Umbilical cord (tissue), 2 donors: ENCODE results near the gene GDF3. TPM values are rescaled to one million over a fixed set of nuclear protein-coding genes. Genes with fewer than 3 reads are reported as not detected.
"Not testable (repeated sequence)": the region's sequence is repeated elsewhere in the genome, so short reads cannot be mapped to it uniquely, and the experiment has no call there.

Experiments used
- DNase-seq: peaks from one replicate; pipeline ENCODE4 v3.0.0-alpha.2; 2015; ENCODE audit warnings: low spot score
- total RNA-seq: library from RNA; depleted of rRNA; stranded (reverse); fragments of >200 nt; gene quantifications from one replicate; pipeline ENCODE4 v1.2.3, GENCODE V29; 2014; ENCODE audit warnings: low replicate concordance; ENCODE audit not compliant: insufficient read depth

Gene GDF3
- total RNA-seq, 1 donor from 2014 or later: 2.9 TPM

- no peak for DNase-seq
Observed at GRCh38 chr12:7667125-7667524, 28.4 kb downstream of the GDF3 start.

DNA sequence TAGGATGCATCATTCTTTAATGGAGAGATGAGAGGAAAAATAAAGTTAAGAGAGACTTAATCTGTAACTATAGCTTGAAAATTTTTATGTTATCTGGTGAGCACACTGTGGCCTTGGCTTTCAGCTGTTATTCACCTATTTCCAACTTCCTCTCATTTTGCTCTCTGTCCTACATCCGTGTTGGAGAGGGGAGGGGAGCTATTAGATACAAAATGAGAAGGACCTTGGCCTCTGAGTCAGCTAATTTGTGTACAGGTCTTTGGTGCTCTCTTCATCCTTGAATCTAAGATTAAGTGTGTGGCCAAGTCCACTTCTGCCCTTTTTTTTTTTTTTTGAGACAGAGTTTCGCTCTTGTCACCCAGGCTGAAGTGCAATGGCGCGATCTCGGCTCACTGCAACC lies 29.0 kb downstream of the GDF3 start:
- DNase-seq: no peak

DNA sequence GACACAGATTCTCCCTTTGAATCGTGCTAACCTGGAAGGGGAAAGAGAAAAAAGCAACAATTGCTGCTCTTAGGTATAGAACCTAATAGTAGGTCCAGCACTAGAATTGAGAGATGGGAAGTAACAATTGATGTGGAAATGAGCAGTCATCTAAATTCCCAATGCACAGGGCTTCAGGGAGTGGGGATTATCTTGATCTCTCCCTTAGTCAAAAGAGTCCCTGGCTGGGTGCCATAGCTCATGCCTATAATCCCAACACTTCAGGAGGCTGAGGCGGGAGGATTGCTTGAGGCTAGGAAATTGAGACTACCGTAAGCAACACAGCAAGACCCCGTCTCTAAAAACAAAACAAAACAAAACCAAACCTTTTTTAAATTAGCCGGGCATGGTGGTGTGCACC lies 33.8 kb downstream of the GDF3 start:
- DNase-seq: no peak

DNA sequence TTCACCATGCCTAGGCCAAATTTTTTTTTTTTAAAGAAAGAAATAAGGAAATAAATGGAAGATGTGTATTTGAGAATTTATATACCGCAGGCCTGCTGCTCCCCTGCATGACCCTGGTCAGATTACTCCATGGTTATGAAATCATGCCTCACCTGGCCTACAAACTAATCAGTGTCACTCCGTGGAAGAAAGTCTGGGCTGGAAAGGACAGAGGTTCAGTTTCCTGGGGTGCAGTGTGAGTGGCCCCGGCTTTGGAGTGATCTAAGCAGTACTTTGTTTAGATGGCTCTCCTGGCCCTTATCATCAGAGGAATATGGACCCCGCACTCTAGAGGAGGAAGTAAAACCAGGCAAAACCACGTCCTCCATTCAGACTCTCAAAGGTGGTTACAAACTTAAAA lies 39.5 kb downstream of the GDF3 start:
- DNase-seq: no peak

GRCh38 chr12:7650091-7650490 lies 45.5 kb downstream of the GDF3 start:
- DNase-seq: no peak

DNA sequence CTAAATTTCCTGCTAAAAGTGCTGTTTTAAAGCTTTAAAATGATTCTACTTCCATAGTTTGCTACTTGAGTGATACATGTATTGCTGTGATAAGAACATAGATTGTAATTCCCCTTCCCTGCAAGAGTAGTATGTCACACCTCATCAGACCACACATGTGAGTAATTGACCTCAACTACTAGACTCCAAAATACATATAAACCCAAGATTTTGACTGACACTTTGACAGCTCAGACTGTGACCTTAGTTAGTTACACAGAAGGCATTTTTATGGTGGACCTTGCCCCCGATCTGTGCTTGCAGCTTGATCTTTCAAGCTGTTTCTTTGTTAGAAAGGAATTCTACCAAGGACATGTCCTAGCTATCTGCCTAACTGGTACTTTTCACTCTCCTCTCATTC lies 48.5 kb downstream of the GDF3 start:
- no peak for DNase-seq

- no peak for DNase-seq
Observed at GRCh38 chr12:7646178-7646475, 49.4 kb downstream of the GDF3 start.

GRCh38 chr12:7645395-7646177 lies 50.0 kb downstream of the GDF3 start:
- peak; percentile 35 for DNase-seq

DNA sequence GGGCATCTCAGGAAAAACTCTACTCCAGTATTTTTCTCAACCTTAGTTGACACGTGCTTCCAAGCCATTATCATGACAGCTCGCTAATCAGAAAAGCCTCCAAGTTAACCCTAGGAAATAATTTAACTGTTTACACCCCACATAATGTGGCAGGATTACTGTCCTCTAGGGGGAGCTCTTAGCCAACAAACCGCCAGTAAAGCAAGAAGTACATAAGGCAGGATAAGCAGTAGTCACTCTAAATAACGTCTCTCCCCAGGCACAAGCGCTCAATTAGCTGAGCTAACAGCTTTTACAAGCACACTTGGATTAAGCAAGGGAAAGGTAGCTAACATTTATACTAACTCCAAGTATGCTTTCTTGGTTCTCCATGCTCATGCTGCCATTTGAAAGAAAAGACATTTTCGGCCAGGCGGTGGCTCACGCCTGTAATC lies 52.7 kb downstream of the GDF3 start:
- no peak for DNase-seq

GRCh38 chr12:7642287-7642686 lies 53.3 kb downstream of the GDF3 start:
- DNase-seq: no peak

GRCh38 chr12:7640123-7640995 lies 55.2 kb downstream of the GDF3 start:
- DNase-seq: not testable (repeated sequence)

Other genes starting within 250 kb of the GDF3 start
- gene CD163, start 192.0 kb downstream of the GDF3 start, total RNA-seq: 67.7 TPM
- not detected for gene APOBEC1, start 29.9 kb downstream of the GDF3 start, total RNA-seq
- not detected for gene DPPA3, start 15.7 kb upstream of the GDF3 start, total RNA-seq
- not detected for gene CLEC4C, start 51.6 kb upstream of the GDF3 start, total RNA-seq
- not detected for gene NANOGNB, start 69.4 kb upstream of the GDF3 start, total RNA-seq
- gene NANOG, start 93.6 kb upstream of the GDF3 start, total RNA-seq: 0.24 TPM
- 4.3 TPM for gene SLC2A14, start 177.1 kb upstream of the GDF3 start, total RNA-seq
- gene SLC2A3, start 240.4 kb upstream of the GDF3 start, total RNA-seq: 202 TPM